ENCODE data around the gene MOB1B. TPM values are rescaled to one million over a fixed set of nuclear protein-coding genes. Genes with fewer than 3 reads are reported as not detected.
A peak's percentile ranks its signal among the peaks of the same experiment; 100 is the strongest.
"Not testable (repeated sequence)": the region's sequence is repeated elsewhere in the genome, so short reads cannot be mapped to it uniquely, and the experiment has no call there.

MOB1B gene
- total and polyA plus RNA-seq, 4 donors, result 13.3 to 36.0 (median 25.7) TPM

- H3K4me3 ChIP-seq (ENCODE audit: low read depth, low read length), result no peak overlapping the region
- H3K27ac ChIP-seq (ENCODE audit: low read depth, low read length), result no peak overlapping the region
- no peaks in the 10 kb centered on the region for H3K27me3 ChIP-seq (ENCODE audit: control insufficient read depth, insufficient read depth, low read length)
- H3K36me3 ChIP-seq (ENCODE audit: control insufficient read depth, insufficient read depth, low read length), result no peaks in the 10 kb centered on the region
- no peaks in the 10 kb centered on the region for H3K9me3 ChIP-seq (ENCODE audit: control insufficient read depth, insufficient read depth, low read length)
- DNase-seq (ENCODE audit: low read depth in 4 of 6, low spot score in 6 of 6), result peak in 3 of 6 donors; percentile 36 to 79 (median 61)
- WGBS (ENCODE audit: insufficient coverage), result no CpG with 5 or more reads among the region's 3 CpGs
- H3K4me1 ChIP-seq (ENCODE audit: control insufficient read depth, insufficient read depth, low read length), result no peaks in the 10 kb centered on the region
Observed at GRCh38 chr4:71009890-71010588, 107.9 kb downstream of the MOB1B start.

GRCh38 chr4:71011451-71011850 lies 109.3 kb downstream of the MOB1B start:
- WGBS (ENCODE audit: insufficient coverage), result 96% methylated on average over 3 of the region's 4 CpGs
- no peaks in the 10 kb centered on the region for H3K36me3 ChIP-seq (ENCODE audit: control insufficient read depth, insufficient read depth, low read length)
- no peaks in the 10 kb centered on the region for H3K9me3 ChIP-seq (ENCODE audit: control insufficient read depth, insufficient read depth, low read length)
- no peak overlapping the region for H3K4me3 ChIP-seq (ENCODE audit: low read depth, low read length)
- DNase-seq (ENCODE audit: low read depth in 4 of 6, low spot score in 6 of 6), result no peak
- no peaks in the 10 kb centered on the region for H3K27me3 ChIP-seq (ENCODE audit: control insufficient read depth, insufficient read depth, low read length)
- no peak overlapping the region for H3K27ac ChIP-seq (ENCODE audit: low read depth, low read length)
- no peaks in the 10 kb centered on the region for H3K4me1 ChIP-seq (ENCODE audit: control insufficient read depth, insufficient read depth, low read length)

- H3K4me3 ChIP-seq (ENCODE audit: low read depth, low read length); H3K9me3 ChIP-seq (ENCODE audit: control insufficient read depth, insufficient read depth, low read length); H3K27ac ChIP-seq (ENCODE audit: low read depth, low read length); DNase-seq (ENCODE audit: low read depth in 4 of 6, low spot score in 6 of 6); H3K36me3 ChIP-seq (ENCODE audit: control insufficient read depth, insufficient read depth, low read length); H3K4me1 ChIP-seq (ENCODE audit: control insufficient read depth, insufficient read depth, low read length); H3K27me3 ChIP-seq (ENCODE audit: control insufficient read depth, insufficient read depth, low read length): not testable (repeated sequence)
- no CpG with 5 or more reads among the region's 2 CpGs for WGBS (ENCODE audit: insufficient coverage)
Observed at GRCh38 chr4:71017391-71017790, 115.2 kb downstream of the MOB1B start.

- Histone ChIP-seq H3K4me3 (ENCODE audit: low read depth, low read length) (no peak overlapping the region), H3K4me1 (ENCODE audit: control insufficient read depth, insufficient read depth, low read length) (no peaks in the 10 kb centered on the region), H3K9me3 (ENCODE audit: control insufficient read depth, insufficient read depth, low read length) (peaks cover 1% of the 10 kb centered on the region), H3K36me3 (ENCODE audit: control insufficient read depth, insufficient read depth, low read length) (no peaks in the 10 kb centered on the region), H3K27me3 (ENCODE audit: control insufficient read depth, insufficient read depth, low read length) (no peaks in the 10 kb centered on the region), H3K27ac (ENCODE audit: low read depth, low read length) (no peak overlapping the region)
- no CpG with 5 or more reads among the region's 1 CpG for WGBS (ENCODE audit: insufficient coverage)
- DNase-seq (ENCODE audit: low read depth in 4 of 6, low spot score in 6 of 6), result no peak
Observed at GRCh38 chr4:71020611-71021010, 118.4 kb downstream of the MOB1B start.

- no peaks in the 10 kb centered on the region for H3K9me3 ChIP-seq (ENCODE audit: control insufficient read depth, insufficient read depth, low read length)
- H3K36me3 ChIP-seq (ENCODE audit: control insufficient read depth, insufficient read depth, low read length), result peaks cover 7% of the 10 kb centered on the region
Observed at GRCh38 chr4:71025654-71026053, 123.5 kb downstream of the MOB1B start.

GRCh38 chr4:71026086-71026485 lies 123.9 kb downstream of the MOB1B start:
- Histone ChIP-seq H3K36me3 (ENCODE audit: control insufficient read depth, insufficient read depth, low read length) (peaks cover 7% of the 10 kb centered on the region), H3K9me3 (ENCODE audit: control insufficient read depth, insufficient read depth, low read length) (no peaks in the 10 kb centered on the region), H3K4me1 (ENCODE audit: control insufficient read depth, insufficient read depth, low read length) (no peaks in the 10 kb centered on the region), H3K27me3 (ENCODE audit: control insufficient read depth, insufficient read depth, low read length) (no peaks in the 10 kb centered on the region), H3K4me3 (ENCODE audit: low read depth, low read length) (no peak overlapping the region), H3K27ac (ENCODE audit: low read depth, low read length) (no peak overlapping the region)
- WGBS (ENCODE audit: insufficient coverage), result 50% methylated on average over 1 of the region's 2 CpGs
- DNase-seq (ENCODE audit: low read depth in 4 of 6, low spot score in 6 of 6), result peak in 2 of 6 donors; percentile 13 to 16

More at GRCh38 chr4:71025654-71026053, 123.5 kb downstream of the MOB1B start:
- no CpG with 5 or more reads among the region's 3 CpGs for WGBS (ENCODE audit: insufficient coverage)
- H3K27ac ChIP-seq (ENCODE audit: low read depth, low read length), result no peak overlapping the region
- no peaks in the 10 kb centered on the region for H3K4me1 ChIP-seq (ENCODE audit: control insufficient read depth, insufficient read depth, low read length)
- H3K27me3 ChIP-seq (ENCODE audit: control insufficient read depth, insufficient read depth, low read length), result no peaks in the 10 kb centered on the region
- H3K4me3 ChIP-seq (ENCODE audit: low read depth, low read length), result no peak overlapping the region
- peak in 1 of 6 donors; percentile 5 for DNase-seq (ENCODE audit: low read depth in 4 of 6, low spot score in 6 of 6)

- Histone ChIP-seq H3K36me3 (ENCODE audit: control insufficient read depth, insufficient read depth, low read length) (peaks cover 10% of the 10 kb centered on the region), H3K27me3 (ENCODE audit: control insufficient read depth, insufficient read depth, low read length) (no peaks in the 10 kb centered on the region), H3K4me1 (ENCODE audit: control insufficient read depth, insufficient read depth, low read length) (no peaks in the 10 kb centered on the region), H3K4me3 (ENCODE audit: low read depth, low read length) (no peak overlapping the region), H3K27ac (ENCODE audit: low read depth, low read length) (no peak overlapping the region), H3K9me3 (ENCODE audit: control insufficient read depth, insufficient read depth, low read length) (no peaks in the 10 kb centered on the region)
- WGBS (ENCODE audit: insufficient coverage), result no CpG with 5 or more reads among the region's 1 CpG
- DNase-seq (ENCODE audit: low read depth in 4 of 6, low spot score in 6 of 6), result no peak
Observed at GRCh38 chr4:71027611-71028010, 125.4 kb downstream of the MOB1B start.

- WGBS (ENCODE audit: insufficient coverage), result no CpG with 5 or more reads among the region's 1 CpG
- Histone ChIP-seq H3K27ac (ENCODE audit: low read depth, low read length) (no peak overlapping the region), H3K27me3 (ENCODE audit: control insufficient read depth, insufficient read depth, low read length) (no peaks in the 10 kb centered on the region), H3K4me1 (ENCODE audit: control insufficient read depth, insufficient read depth, low read length) (no peaks in the 10 kb centered on the region), H3K4me3 (ENCODE audit: low read depth, low read length) (no peak overlapping the region), H3K9me3 (ENCODE audit: control insufficient read depth, insufficient read depth, low read length) (no peaks in the 10 kb centered on the region), H3K36me3 (ENCODE audit: control insufficient read depth, insufficient read depth, low read length) (peaks cover 10% of the 10 kb centered on the region)
- DNase-seq (ENCODE audit: low read depth in 4 of 6, low spot score in 6 of 6), result no peak
Observed at GRCh38 chr4:71029504-71029903, 127.3 kb downstream of the MOB1B start.

- not testable (repeated sequence) for H3K4me1 ChIP-seq (ENCODE audit: control insufficient read depth, insufficient read depth, low read length); H3K9me3 ChIP-seq (ENCODE audit: control insufficient read depth, insufficient read depth, low read length); H3K27me3 ChIP-seq (ENCODE audit: control insufficient read depth, insufficient read depth, low read length); DNase-seq (ENCODE audit: low read depth in 4 of 6, low spot score in 6 of 6); H3K36me3 ChIP-seq (ENCODE audit: control insufficient read depth, insufficient read depth, low read length); H3K27ac ChIP-seq (ENCODE audit: low read depth, low read length); H3K4me3 ChIP-seq (ENCODE audit: low read depth, low read length)
- 94% methylated on average over 9 of the region's 10 CpGs for WGBS (ENCODE audit: insufficient coverage)
Observed at GRCh38 chr4:71032106-71032505, 129.9 kb downstream of the MOB1B start.
